Thyroid gland (tissue), 4 donors: ENCODE measurements around the gene ROCK2. TPM values are rescaled to one million over a fixed set of nuclear protein-coding genes. Genes with fewer than 3 reads are reported as not detected.

ENCODE experiments used
- DNase-seq, 2 donors: peaks; one replicate each; pipeline ENCODE4 v3.0.0-alpha.2; 2019
- H3K27ac ChIP-seq, 3 donors: fragments of 200-600 bp; sonication (generic); 1 replicate in 2 of 3; 2 replicates in 1 of 3; pipeline ENCODE4 v1.5.1; 2016 to 2019; ENCODE audit warnings: mild to moderate bottlenecking in 1 of 3, moderate library complexity in 1 of 3
- H3K27me3 ChIP-seq: fragments of 200-600 bp; sonication (generic); one replicate; pipeline ENCODE4 v1.5.1; 2019
- H3K36me3 ChIP-seq, 2 donors: fragments of 200-600 bp; sonication (generic); one replicate each; pipeline ENCODE4 v1.5.1; 2016 to 2019
- H3K4me1 ChIP-seq, 2 donors: fragments of 200-600 bp; sonication (generic); one replicate each; pipeline ENCODE4 v1.5.1; 2017 to 2019
- H3K4me3 ChIP-seq, 3 donors: fragments of 200-600 bp; sonication (generic); replicated peaks in 1 of 3; 1 replicate in 2 of 3; 2 replicates in 1 of 3; pipeline ENCODE4 v1.5.1; 2016; ENCODE audit warnings: mild to moderate bottlenecking in 1 of 3
- H3K9me3 ChIP-seq: fragments of 200-600 bp; sonication (generic); one replicate; pipeline ENCODE4 v1.5.1; 2017
- CTCF ChIP-seq, 6 experiments: fragments of 200-600 bp in 3 of 6; fragments of 450-650 bp in 3 of 6; sonication (generic) in 3 of 6; IDR thresholded peaks; one replicate each; pipeline ENCODE4 v1.5.1; 2016 to 2019; ENCODE audit warnings: antibody characterized with exemption in 6 of 6, mild to moderate bottlenecking in 2 of 6, inconsistent platforms in 1 of 6, moderate library complexity in 1 of 6
- POLR2A ChIP-seq, 2 donors: fragments of 450-650 bp; IDR thresholded peaks; one replicate each; pipeline ENCODE4 v1.6.1; 2017; ENCODE audit warnings: antibody characterized with exemption in 2 of 2, mild to moderate bottlenecking in 2 of 2, moderate library complexity in 1 of 2
- WGBS, 2 donors: methylation state at CpG; one replicate each; pipeline ENCODE4 v1.1.5; 2017; 5-methylcytosine and 5-hydroxymethylcytosine counted together
- intact Hi-C: fragments of 100-400 bp; cut with DNase I; formaldehyde crosslinking; loops from one replicate; pipeline ENCODE4 v1.15.1; 2023
- total RNA-seq, 4 donors: library from RNA; depleted of rRNA; stranded (reverse); fragments of >200 nt; gene quantifications; one replicate each; pipeline ENCODE4 v1.2.3, GENCODE V29; 2016

The ROCK2 gene
- total RNA-seq, 4 donors from 2014 or later = 37.3 to 47.5 (median 42.1) TPM

- no peak overlapping the region for H3K27ac ChIP-seq
- H3K4me3 ChIP-seq = no peak overlapping the region
- TF ChIP-seq CTCF (IDR thresholded peaks at IDR 0.05) (no peak), POLR2A (IDR thresholded peaks at IDR 0.05) (no peak)
- DNase-seq = no peak
- no peaks in the 10 kb centered on the region for H3K36me3 ChIP-seq
- peaks cover 15 to 31% of the 10 kb centered on the region in 2 donors for H3K4me1 ChIP-seq
- H3K9me3 ChIP-seq = no peaks in the 10 kb centered on the region
- intact Hi-C loops = no loop called here
- WGBS, 2 donors = 85 to 86% methylated on average over 3 of the region's 3 CpGs
- no peaks in the 10 kb centered on the region for H3K27me3 ChIP-seq
Observed at GRCh38 chr2:11385847-11386246, 41.4 kb upstream of the ROCK2 start.

DNA sequence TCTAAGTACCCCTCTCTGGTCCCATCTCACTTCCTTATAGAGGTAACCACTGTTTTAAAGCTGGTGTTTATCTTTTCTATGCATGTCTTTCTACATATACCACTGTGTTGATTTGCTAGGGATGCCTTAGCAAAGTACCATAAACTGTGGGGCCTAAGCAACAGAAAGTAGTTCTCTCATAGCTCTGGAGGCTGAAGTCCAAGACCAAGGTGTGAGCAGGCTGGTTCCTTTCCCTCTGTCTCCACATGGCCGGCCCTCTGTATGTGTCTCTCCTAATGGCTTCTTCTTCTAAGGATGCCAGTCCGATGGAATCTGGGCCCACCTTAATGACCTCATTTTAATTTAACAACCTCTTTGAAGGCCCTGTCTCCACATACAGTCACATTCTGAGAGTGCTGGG, 40.8 kb upstream of the ROCK2 start:
- peaks cover 15 to 26% of the 10 kb centered on the region in 2 donors for H3K4me1 ChIP-seq
- 84 to 93% methylated on average over 2 of the region's 2 CpGs for WGBS, 2 donors
- no peak overlapping the region for H3K27ac ChIP-seq

GRCh38 chr2:11379558-11379957, 35.1 kb upstream of the ROCK2 start:
- intact Hi-C loops = no loop called here
- TF ChIP-seq CTCF (IDR thresholded peaks at IDR 0.05) (no peak), POLR2A (IDR thresholded peaks at IDR 0.05) (no peak)
- Histone ChIP-seq H3K9me3 (no peaks in the 10 kb centered on the region), H3K4me1 (peaks cover 16 to 22% of the 10 kb centered on the region in 2 donors), H3K4me3 (no peak overlapping the region), H3K27me3 (no peaks in the 10 kb centered on the region), H3K27ac (peak overlapping the region in 1 of 3 donors; percentile 22), H3K36me3 (no peaks in the 10 kb centered on the region)
- WGBS, 2 donors = 32 to 40% methylated on average over 5 of the region's 5 CpGs
- DNase-seq = no peak

More for the DNA sequence above, 40.8 kb upstream of the ROCK2 start:
- H3K4me3 ChIP-seq = no peak overlapping the region
- intact Hi-C loops = no loop called here
- no peaks in the 10 kb centered on the region for H3K36me3 ChIP-seq
- no peaks in the 10 kb centered on the region for H3K27me3 ChIP-seq
- no peak for DNase-seq
- H3K9me3 ChIP-seq = no peaks in the 10 kb centered on the region
- no peak for TF ChIP-seq CTCF (IDR thresholded peaks at IDR 0.05)
- TF ChIP-seq POLR2A (IDR thresholded peaks at IDR 0.05) = no peak

- H3K27me3 ChIP-seq = no peaks in the 10 kb centered on the region
- H3K9me3 ChIP-seq = no peaks in the 10 kb centered on the region
- H3K36me3 ChIP-seq = no peaks in the 10 kb centered on the region
- peaks cover 24 to 33% of the 10 kb centered on the region in 2 donors for H3K4me1 ChIP-seq
- WGBS, 2 donors = 80 to 83% methylated on average over 12 of the region's 12 CpGs
- H3K4me3 ChIP-seq = no peak overlapping the region
- no peak for TF ChIP-seq POLR2A (IDR thresholded peaks at IDR 0.05)
- no peak for TF ChIP-seq CTCF (IDR thresholded peaks at IDR 0.05)
- H3K27ac ChIP-seq = peak overlapping the region in 1 of 3 donors; percentile 21
- no peak for DNase-seq
- intact Hi-C loops = no loop called here
Observed at GRCh38 chr2:11377928-11378545, 33.6 kb upstream of the ROCK2 start.

DNA sequence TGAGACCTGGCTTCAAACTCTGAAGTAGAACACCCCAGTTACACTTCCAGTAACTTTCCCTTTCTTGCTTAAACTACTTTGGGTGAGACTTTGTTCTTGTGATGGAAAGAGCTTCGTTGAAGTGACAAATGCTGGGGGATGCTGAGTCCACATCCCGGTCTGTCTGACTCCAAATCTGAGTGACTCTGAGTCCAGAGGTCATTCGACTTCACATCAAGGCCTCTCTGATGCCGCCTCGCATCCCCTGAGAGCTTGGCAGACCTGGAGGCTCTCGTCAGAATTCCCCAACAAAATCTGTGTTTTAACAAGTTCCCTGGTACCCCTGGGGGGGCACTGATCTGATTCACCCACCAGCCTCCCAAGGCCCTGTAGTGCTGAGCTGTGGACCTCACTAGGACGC, 31.6 kb upstream of the ROCK2 start:
- intact Hi-C loops = no loop called here
- peaks cover 24 to 36% of the 10 kb centered on the region in 2 donors for H3K4me1 ChIP-seq
- WGBS, 2 donors = 87 to 93% methylated on average over 7 of the region's 7 CpGs
- no peaks in the 10 kb centered on the region for H3K36me3 ChIP-seq
- H3K27me3 ChIP-seq = no peaks in the 10 kb centered on the region
- no peaks in the 10 kb centered on the region for H3K9me3 ChIP-seq
- H3K27ac ChIP-seq = peak overlapping the region in 2 of 3 donors; percentile 94 to 96
- no peak for TF ChIP-seq POLR2A (IDR thresholded peaks at IDR 0.05)
- no peak for TF ChIP-seq CTCF (IDR thresholded peaks at IDR 0.05)
- H3K4me3 ChIP-seq = no peak overlapping the region
- no peak for DNase-seq
